Dermis blood vessel endothelial cell (primary cell): ENCODE measurements around the gene ISG15. TPM values are rescaled to one million over a fixed set of nuclear protein-coding genes. Genes with fewer than 3 reads are reported as not detected.
"Not testable (repeated sequence)": the region's sequence is repeated elsewhere in the genome, so short reads cannot be mapped to it uniquely, and the experiment has no call there.

Experiments
- DNase-seq: peaks from one replicate; pipeline ENCODE4 v3.0.0; 2010
- total RNA-seq: library from RNA; depleted of rRNA; stranded (reverse); fragments of >200 nt; gene quantifications from 2 replicates; pipeline ENCODE4 v1.2.3, GENCODE V29; 2014

The ISG15 gene
- total RNA-seq, 1 donor from 2014 or later: 122 TPM

DNA sequence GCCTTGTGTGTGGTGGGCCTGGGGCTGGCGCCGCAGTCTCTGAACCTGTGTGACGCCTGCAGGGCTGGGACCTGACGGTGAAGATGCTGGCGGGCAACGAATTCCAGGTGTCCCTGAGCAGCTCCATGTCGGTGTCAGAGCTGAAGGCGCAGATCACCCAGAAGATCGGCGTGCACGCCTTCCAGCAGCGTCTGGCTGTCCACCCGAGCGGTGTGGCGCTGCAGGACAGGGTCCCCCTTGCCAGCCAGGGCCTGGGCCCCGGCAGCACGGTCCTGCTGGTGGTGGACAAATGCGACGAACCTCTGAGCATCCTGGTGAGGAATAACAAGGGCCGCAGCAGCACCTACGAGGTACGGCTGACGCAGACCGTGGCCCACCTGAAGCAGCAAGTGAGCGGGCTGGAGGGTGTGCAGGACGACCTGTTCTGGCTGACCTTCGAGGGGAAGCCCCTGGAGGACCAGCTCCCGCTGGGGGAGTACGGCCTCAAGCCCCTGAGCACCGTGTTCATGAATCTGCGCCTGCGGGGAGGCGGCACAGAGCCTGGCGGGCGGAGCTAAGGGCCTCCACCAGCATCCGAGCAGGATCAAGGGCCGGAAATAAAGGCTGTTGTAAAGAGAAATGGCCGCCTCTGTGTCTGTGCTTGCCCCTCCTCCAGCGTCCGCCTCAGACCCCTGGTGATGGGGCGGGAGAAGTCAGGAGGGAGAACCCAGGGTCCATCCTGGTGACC lies 788 bp downstream of the ISG15 start:
- peak; percentile 64 for DNase-seq

- peak; percentile 61 for DNase-seq
These were observed 1.7 kb downstream of the ISG15 start for GRCh38 chr1:1014799-1015681.

DNA sequence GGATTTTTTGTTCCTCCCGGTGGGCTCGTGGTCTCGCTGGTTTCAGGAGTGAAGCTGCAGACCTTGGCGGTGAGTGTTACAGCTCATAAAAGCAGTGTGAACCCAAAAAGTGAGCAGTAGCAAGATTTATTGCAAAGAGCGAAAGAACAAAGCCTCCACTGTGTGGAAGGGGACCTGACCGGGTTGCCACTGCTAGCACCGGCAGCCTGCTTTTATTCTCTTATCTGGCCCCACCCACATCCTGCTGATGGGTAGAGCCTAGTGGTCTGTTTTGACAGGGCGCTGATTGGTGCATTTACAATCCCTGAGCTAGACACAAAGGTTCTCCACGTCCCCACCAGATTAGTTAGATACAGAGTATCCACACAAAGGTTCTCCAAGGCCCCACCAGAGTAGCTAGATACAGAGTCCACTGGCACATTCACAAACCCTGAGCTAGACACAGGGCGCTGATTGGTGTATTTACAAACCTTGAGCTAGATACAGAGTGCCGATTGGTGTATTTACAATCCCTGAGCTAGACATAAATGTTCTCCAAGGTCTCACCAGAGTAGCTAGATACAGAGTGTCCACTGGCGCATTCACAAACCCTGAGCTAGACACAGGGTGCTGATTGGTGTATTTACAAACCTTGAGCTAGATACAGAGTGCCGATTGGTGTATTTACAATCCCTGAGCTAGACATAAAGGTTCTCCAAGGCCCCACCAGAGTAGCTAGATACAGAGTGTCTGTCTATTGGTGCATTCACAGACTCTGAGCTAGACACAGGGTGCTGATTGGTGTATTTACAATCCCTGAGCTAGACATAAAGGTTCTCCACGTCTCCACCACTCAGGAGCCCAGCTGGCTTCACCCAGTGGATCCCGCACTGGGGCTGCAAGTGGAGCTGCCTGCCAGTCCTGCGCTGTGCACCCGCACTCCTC lies 4.4 kb downstream of the ISG15 start:
- DNase-seq: not testable (repeated sequence)

- not testable (repeated sequence) for DNase-seq
These were observed 5.0 kb downstream of the ISG15 start for GRCh38 chr1:1018321-1018685.

DNA sequence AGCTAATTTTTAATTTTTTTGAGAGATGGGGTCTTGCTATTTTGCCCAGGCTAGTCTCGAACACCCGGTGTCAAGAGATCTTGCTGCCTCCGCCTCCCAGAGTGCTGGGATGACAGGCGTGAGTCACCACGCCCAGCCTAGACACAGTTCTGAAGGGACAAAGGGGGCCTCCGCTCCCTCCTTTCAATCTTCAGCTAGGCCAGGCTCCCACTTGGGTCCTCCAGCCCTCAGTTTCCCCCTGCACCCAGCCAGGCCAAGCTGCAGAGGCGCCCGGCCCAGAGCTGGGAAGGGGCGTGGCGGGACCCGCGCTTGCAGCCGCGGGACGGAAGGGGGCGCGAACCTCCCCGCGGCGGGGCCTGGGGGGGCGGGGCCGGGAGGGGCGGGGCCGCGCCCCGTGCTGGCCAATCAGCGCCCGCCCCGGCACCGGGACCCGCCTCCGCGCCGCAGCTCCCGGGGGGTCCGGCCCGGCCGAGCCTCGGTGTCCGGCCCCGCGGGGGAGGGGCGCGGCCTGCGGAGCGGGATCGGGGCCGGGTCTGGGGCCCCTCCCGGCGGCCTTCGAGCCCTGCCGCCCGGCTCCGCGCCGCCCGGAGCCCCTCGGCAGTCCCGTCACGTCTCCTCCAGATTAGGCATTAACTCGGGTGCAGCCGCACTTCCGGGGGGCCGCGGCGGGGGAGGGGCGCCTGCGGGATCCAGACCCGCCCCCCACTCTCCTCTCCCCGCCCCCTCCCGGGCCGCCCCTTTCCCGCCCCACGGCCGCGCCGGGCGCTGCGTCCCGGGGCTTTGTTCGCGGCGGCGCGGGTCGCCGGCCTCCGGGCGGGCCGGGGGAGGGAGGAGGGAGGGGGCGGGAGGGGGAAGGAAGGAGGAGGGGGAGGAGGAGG lies 6.1 kb downstream of the ISG15 start:
- DNase-seq: peak; percentile 90

- peak; percentile 44 for DNase-seq
These were observed 6.7 kb downstream of the ISG15 start, which contains the start of gene AGRN for GRCh38 chr1:1020000-1020404. Gene AGRN, plus strand, starts transcription at chr1:1020120. Its CDS starts 53 bp downstream, at chr1:1020173.

- DNase-seq: peak; percentile 37
These were observed 7.2 kb downstream of the ISG15 start for GRCh38 chr1:1020415-1021009.

DNA sequence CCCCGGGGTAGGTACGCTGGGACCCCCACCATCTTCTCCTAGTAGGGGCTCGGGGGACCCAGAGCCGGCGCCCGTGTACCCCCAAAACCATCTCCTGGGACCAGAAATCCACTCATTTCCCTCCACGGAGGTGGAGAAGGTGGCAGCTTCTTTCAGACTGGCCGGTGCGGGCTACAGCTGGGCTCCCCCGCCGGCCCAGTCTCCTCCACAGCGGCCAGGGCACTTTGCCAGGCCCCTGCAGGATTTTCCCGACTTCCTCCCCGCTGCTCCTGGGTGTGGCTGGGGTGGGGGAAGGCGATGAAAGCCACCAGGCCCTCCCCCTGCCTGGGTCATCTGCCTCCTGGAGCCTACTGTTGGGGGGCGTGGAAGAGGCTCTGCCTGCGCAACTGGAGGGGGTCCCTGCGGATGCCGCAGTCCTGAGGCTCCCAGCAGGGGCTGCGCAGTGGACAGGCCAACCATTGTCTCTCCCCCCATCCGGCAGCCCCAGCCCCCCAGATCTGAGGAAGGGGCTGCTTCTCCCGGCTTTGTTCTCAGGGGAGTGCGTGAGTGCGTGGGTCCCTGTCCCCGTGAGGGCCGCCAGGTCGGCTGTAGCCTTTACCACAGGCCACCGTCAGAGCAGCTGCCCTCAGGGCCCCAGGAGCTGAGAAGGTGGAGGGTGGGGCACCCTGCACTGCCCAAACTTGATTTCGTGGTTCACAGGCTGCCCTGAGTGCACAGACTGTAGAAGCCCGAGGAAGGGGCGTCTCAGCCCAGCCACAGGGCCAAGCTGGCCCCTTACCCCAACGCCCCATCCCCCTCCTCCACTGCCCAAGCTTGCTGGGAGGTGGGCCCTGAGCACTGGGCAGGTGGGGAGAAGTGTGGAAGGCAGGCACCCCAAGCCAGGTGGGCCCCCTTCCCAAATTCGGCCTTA lies 8.0 kb downstream of the ISG15 start:
- peak; percentile 70 for DNase-seq

GRCh38 chr1:1021920-1022259 lies 8.6 kb downstream of the ISG15 start:
- peak; percentile 54 for DNase-seq

- DNase-seq: no peak
These were observed 9.2 kb downstream of the ISG15 start for GRCh38 chr1:1022302-1023009.

DNA sequence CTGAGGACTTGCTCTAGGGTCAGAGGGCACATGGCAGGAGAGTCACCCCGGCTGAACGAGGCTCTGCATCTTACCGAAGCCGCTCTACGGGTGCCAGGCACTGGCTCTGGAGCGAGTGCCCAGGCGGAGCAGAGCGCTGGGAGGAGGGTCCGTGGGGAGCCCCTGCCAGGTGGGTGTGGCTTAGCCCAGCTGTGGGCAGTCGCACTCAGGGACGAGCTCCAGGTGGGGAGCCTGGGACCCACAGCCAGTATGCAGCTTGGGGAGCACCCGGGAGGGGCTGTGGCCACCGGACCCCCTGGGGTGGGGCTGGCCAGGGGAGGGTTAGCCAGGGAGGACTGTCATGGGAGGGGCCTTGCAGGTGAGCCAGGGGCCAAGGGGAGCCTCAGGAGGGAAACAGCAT lies 10.4 kb downstream of the ISG15 start:
- DNase-seq: no peak

GRCh38 chr1:1024149-1024770 lies 11.0 kb downstream of the ISG15 start:
- no peak for DNase-seq

- DNase-seq: peak; percentile 43
These were observed 11.7 kb downstream of the ISG15 start for GRCh38 chr1:1024771-1025699.

DNA sequence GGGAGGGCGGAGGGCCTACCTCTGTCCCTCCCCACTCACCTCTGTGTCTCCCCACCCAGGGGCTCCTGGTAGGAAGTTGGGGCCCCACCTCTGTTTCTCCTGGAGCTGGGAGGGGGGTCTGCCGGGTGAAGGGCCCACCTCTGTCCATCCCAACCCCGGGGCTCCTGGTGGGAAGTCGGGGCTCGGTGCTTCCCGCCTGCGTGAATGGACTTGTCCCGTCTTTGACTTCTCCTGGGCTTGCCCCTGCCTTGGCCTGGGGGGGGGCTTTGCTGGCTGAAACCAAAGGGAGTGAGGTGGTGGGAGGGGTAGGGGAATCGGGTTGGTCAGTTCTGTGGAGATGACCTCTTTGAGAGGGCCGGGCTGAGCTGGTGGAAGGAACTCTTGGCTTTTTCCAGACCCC lies 12.4 kb downstream of the ISG15 start:
- DNase-seq: no peak

GRCh38 chr1:1026599-1027413 lies 13.5 kb downstream of the ISG15 start:
- DNase-seq: no peak

DNA sequence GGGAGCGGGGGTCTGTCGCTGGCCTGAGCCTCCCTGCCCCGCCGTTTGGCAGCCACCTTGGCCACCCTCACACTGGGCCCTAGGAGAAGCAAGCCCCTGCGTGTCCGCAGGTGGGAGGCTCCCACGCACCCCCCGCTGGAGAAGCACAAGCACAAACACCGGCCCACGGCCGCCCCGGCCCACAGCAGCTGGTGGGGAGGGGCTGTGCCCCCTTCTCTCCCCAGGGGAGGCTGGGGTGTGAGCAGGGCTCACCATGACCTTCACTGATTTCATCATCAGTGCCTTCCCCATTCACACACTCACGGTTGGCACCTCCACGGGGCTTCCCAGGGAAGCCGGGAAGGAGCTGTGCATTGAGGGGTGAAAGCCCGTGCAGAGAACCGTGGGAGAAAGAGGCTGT lies 14.5 kb downstream of the ISG15 start:
- no peak for DNase-seq
